ENCODE data around the gene PCDHGA4.
"Not testable (repeated sequence)": the region's sequence is repeated elsewhere in the genome, so short reads cannot be mapped to it uniquely, and the experiment has no call there.

PCDHGA4 gene

DNA sequence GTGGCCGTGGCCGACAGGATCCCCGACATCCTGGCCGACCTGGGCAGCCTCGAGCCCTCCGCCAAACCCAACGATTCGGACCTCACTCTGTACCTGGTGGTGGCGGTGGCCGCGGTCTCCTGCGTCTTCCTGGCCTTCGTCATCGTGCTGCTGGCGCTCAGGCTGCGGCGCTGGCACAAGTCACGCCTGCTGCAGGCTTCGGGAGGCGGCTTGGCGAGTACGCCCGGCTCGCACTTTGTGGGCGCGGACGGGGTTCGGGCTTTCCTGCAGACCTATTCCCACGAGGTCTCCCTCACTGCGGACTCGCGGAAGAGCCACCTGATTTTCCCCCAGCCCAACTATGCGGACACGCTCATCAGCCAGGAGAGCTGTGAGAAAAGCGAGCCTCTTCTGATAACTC is 8.8 kb upstream of the PCDHGA4 start:
- DNase-seq (ENCODE audit: low read depth in 2 of 2, low spot score in 1 of 2) = not testable (repeated sequence)

DNA sequence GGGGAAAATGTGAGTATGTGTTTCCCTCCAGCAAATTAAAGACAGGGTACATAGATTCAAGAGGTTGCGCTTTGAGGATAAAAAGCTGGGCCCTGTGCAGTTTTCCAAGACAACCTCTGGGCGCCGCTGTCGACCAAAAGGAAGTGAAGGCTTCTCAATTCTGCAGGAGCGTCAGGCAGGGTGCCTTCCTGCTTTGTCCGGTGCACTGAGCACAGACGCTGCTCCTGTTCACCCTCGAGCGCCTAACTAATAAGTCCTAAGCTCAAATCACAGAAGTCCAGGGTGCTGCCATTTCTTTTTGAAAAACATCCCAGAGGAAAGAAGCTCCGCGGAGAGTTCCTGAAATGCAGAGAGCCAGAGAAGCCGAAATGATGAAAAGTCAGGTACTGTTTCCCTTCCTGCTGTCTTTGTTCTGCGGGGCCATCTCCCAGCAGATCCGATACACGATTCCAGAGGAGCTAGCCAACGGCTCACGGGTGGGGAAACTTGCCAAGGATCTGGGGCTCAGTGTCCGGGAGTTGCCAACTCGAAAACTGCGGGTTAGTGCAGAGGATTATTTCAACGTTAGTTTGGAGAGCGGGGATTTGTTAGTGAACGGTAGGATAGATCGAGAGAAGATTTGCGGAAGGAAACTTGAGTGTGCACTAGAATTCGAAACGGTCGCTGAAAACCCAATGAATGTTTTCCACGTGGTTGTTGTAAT is 4.8 kb upstream of the PCDHGA4 start, which contains the start of gene PCDHGB1:
PCDHGB1 (plus strand) TSS at position 183 of the 703 bp plus-strand sequence; CDS start at position 345, 162 bp downstream.
- no peak for DNase-seq (ENCODE audit: low read depth in 2 of 2, low spot score in 1 of 2)

DNA sequence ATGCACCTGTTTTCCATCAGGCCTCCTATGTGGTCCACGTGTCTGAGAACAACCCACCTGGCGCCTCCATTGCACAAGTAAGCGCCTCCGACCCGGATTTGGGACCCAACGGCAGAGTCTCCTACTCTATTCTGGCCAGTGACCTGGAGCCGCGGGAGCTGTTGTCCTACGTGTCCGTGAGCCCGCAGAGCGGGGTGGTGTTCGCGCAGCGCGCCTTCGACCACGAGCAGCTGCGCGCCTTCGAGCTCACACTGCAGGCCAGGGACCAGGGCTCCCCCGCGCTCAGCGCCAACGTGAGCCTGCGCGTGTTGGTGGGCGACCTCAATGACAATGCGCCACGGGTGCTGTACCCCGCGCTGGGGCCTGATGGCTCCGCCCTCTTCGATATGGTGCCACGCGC is 3.2 kb upstream of the PCDHGA4 start:
- no peak for DNase-seq (ENCODE audit: low read depth in 2 of 2, low spot score in 1 of 2)

DNA sequence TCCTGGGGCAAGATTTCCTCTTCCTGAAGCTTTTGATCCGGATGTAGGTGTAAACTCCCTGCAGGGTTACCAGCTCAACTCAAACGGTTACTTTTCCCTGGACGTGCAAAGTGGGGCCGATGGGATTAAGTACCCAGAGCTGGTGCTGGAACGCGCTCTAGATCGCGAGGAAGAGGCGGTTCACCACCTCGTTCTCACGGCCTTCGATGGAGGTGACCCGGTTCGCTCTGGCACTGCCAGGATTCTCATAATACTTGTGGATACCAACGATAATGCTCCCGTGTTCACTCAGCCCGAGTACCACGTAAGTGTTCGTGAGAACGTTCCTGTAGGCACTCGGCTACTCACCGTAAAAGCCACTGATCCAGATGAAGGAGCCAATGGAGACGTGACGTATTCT is 820 bp downstream of the PCDHGA4 start:
- DNase-seq (ENCODE audit: low read depth in 2 of 2, low spot score in 1 of 2) = no peak

DNA sequence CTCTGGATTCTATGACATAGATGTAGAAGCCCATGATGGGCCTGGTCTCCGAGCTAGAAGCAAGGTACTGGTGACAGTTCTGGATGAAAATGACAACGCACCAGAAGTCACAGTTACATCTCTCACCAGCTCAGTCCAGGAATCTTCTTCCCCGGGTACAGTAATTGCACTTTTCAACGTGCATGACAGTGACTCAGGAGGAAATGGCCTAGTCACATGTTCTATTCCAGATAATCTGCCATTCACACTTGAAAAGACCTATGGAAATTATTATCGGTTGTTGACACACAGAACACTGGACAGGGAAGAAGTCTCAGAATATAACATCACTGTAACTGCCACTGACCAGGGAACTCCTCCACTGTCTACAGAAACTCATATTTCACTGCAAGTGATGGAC is 1.3 kb downstream of the PCDHGA4 start:
- no peak for DNase-seq (ENCODE audit: low read depth in 2 of 2, low spot score in 1 of 2)

DNA sequence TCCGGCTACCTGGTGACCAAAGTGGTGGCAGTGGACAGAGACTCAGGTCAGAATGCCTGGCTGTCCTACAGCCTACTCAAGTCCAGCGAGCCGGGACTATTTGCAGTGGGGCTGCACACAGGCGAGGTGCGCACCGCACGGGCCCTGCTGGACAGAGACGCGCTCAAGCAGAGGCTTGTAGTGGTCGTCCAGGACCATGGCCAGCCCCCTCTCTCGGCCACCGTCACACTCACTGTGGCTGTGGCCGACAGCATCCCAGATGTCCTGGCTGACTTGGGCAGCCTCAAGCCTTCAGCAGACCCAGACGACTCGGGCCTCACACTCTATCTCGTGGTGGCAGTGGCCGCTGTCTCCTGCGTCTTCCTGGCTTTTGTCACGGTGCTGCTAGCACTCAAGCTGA is 2.1 kb downstream of the PCDHGA4 start:
- DNase-seq (ENCODE audit: low read depth in 2 of 2, low spot score in 1 of 2) = no peak

DNA sequence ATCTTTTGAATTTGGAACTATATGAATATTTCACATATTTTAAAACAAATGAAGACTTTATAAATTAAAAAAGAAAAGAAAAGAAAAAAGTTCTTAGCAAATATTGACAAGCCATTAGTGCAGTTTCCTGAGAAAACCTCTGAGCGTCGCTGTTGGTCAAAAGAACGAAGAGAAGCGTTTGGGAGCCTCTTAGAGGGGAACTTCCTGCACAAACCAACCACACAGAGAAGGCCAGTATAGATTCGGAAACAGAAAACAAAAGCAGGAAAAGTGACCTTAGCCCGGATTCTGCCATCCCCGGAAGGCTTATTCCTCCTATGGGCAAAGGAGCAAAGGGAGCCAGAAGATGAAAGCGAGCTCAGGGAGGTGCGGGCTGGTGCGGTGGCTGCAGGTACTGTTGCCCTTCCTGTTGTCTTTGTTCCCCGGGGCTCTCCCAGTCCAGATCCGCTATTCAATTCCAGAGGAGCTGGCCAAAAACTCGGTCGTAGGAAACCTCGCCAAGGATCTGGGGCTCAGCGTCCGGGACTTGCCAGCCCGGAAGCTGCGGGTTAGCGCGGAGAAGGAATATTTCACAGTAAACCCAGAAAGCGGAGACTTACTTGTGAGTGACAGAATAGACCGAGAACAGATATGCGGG is 5.1 kb downstream of the PCDHGA4 start, which contains the start of gene PCDHGB2:
PCDHGB2 (plus strand) TSS at position 205 of the 637 bp plus-strand sequence; CDS start at position 347, 142 bp downstream.
- no peak for DNase-seq (ENCODE audit: low read depth in 2 of 2, low spot score in 1 of 2)

DNA sequence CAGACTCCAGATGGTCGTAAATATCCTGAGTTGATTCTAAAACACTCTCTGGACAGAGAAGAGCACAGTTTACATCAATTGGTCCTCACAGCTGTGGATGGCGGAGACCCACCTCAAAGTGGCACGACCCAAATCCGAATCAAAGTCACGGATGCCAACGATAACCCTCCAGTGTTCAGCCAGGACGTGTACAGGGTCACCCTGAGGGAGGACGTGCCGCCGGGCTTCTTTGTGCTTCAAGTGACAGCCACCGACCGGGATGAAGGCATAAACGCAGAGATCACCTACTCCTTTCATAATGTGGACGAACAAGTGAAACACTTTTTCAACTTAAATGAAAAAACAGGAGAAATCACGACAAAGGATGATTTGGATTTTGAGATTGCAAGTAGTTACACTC is 5.9 kb downstream of the PCDHGA4 start:
- DNase-seq (ENCODE audit: low read depth in 2 of 2, low spot score in 1 of 2) = no peak

DNA sequence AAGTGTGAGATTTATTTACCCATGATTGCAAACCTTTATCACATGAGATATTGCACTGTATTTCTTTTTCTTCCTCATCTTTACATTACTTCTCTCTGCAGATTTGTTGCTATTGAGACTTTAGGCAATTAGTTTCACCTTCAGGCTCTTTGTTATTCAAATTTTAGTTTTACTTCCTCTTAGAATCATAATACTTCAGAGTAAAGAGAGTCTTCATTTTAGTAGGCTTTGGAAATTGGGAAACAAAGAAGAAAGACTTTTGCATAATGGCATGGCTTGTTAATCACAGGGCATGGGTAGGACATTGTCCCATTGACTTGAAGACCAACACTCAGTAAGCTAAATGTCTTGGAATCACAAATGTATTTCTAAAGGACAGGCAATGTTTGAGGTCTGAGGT is 7.9 kb downstream of the PCDHGA4 start:
- no peak for DNase-seq (ENCODE audit: low read depth in 2 of 2, low spot score in 1 of 2)

DNA sequence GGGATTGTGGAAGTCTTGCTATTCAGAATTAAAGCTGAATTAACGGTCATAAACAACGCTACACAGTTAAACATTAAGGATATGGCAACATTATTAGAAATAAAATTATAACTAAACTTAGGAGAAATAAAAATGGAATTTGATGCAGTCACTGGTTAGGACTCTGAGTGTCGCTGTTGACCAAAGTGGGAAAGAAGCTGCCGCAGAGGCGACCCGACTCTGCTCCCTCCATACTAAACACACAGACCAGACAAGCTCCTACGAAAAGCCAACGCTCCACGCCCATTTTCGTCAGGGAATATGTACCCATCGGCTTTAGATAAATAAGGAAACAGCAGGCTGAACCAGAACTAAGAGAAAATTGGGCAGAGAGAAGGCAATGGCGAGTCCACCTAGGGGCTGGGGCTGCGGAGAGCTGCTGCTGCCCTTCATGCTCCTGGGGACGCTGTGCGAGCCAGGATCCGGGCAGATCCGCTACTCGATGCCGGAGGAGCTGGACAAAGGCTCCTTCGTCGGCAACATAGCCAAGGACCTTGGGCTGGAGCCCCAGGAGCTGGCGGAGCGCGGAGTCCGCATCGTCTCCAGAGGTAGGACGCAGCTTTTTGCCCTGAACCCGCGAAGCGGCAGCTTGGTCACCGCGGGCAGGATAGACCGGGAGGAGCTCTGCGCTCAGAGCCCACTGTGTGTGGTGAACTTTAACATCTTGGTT is 9.3 kb downstream of the PCDHGA4 start, which contains the start of gene PCDHGA5:
PCDHGA5 (plus strand) TSS at position 211 of the 709 bp plus-strand sequence; CDS start at position 380, 169 bp downstream.
- no peak for DNase-seq (ENCODE audit: low read depth in 2 of 2, low spot score in 1 of 2)

DNA sequence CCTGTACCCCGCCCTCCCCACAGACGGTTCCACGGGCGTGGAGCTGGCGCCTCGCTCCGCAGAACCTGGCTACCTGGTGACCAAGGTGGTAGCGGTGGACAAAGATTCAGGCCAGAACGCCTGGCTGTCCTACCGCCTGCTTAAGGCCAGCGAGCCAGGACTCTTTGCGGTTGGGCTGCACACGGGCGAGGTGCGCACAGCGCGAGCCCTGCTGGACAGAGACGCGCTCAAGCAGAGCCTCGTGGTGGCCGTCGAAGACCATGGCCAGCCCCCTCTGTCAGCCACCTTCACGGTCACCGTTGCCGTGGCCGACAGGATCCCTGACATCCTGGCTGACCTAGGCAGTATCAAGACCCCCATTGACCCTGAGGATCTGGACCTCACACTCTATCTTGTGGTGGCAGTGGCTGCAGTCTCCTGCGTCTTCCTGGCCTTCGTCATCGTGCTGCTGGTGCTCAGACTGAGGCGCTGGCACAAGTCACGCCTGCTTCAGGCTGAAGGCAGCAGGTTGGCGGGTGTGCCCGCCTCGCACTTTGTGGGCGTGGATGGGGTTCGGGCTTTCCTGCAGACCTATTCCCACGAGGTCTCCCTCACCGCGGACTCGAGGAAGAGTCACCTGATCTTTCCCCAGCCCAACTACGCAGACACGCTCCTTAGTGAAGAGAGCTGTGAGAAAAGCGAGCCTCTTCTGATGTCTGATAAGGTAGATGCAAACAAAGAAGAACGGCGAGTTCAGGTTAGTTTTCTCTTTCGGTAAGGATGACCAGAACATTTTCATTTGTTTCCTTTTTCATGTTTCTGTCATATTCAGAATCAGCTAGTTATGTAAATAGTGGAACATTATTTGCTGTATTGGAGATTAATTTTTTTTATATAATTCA is 11.4 kb downstream of the PCDHGA4 start:
- no peak for DNase-seq (ENCODE audit: low read depth in 2 of 2, low spot score in 1 of 2)

DNA sequence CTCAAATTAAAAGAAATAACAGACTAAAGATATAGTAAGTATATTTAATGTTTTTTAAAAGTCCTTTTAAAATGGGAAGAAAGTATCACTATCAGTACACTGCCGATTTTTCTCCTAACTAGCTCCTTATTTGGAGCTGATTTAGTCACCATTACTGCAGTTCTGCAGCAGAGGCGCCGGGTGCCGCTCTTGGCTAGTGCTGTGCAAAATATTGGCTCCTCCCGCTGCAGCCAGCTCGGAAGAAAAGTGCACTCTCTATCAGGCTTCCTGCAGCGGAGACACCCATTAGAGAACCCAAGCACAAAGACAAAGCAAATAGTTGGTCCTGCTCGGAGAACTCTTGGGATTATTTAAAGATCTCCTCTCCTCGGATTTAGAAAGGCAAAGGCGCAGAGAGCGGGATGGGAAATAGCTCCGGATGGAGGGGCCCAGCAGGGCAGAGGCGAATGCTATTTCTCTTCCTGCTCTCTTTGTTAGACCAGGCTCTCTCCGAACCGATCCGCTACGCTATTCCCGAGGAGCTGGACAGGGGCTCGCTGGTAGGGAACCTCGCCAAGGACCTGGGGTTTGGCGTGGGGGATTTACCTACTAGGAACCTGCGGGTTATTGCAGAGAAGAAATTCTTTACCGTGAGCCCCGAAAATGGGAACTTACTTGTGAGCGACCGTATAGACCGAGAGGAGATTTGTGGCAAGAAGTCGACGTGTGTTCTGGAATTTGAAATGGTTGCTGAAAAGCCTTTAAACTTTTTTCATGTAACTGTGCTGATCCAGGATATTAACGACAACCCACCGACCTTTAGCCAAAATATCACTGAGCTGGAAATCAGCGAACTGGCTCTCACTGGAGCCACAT is 15.4 kb downstream of the PCDHGA4 start, which contains the start of gene PCDHGB3:
PCDHGB3 (plus strand) TSS at position 249 of the 855 bp plus-strand sequence; CDS start at position 402, 153 bp downstream.
- no peak for DNase-seq (ENCODE audit: low read depth in 2 of 2, low spot score in 1 of 2)

DNA sequence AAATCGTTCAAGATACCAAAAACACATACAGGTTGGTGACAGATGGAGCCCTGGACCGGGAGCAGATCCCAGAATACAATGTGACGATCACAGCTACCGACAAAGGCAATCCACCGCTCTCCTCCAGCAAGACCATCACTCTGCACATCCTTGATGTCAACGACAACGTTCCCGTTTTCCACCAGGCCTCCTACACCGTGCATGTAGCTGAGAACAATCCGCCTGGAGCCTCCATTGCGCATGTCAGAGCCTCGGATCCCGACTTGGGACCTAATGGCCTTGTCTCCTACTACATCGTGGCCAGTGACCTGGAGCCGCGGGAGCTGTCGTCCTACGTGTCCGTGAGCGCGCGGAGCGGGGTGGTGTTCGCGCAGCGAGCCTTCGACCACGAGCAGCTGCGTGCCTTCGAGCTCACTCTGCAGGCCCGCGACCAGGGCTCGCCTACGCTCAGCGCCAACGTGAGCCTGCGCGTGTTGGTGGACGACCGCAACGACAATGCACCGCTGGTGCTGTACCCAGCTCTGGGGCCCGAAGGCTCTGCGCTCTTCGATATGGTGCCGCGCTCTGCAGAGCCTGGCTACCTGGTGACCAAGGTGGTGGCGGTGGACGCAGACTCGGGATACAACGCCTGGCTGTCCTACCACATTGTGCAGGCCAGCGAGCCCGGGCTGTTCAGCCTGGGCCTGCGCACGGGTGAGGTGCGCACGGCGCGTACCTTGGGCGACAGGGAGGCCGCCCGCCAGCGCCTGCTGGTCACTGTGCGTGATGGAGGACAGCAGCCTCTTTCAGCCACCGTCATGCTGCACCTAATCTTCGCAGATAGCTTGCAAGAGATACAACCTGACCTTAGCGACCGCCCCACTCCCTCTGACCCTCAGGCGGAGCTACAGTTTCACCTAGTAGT is 17.0 kb downstream of the PCDHGA4 start:
- DNase-seq (ENCODE audit: low read depth in 2 of 2, low spot score in 1 of 2) = no peak

DNA sequence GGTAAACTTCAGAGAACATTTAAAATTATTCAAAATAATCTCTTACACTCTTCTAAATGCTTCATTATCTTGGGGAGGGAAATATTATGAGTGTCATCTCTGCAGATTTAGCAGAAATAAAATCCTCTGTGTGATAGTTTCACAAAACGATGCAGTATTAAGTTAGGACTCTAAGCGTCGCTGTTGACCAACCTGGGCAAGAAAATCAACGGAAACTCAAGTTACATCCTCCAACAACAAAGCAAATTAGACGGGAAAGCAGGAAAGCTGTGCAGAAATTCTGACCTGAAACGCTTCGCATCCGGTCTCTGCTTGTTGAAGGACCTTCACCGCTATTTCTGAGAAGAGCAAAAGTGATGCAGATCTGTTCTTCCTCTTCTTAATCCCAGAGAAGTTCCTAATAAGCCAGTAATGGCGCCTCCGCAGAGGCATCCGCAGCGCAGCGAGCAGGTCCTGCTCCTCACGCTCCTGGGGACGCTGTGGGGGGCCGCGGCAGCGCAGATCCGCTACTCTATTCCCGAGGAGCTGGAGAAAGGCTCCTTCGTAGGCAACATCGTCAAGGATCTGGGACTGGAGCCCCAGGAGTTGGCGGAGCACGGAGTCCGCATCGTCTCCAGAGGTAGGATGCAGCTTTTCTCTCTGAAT is 19.0 kb downstream of the PCDHGA4 start, which contains the start of gene PCDHGA6:
PCDHGA6 (plus strand) TSS at position 219 of the 645 bp plus-strand sequence; CDS start at position 412, 193 bp downstream.
- DNase-seq (ENCODE audit: low read depth in 2 of 2, low spot score in 1 of 2) = no peak

DNA sequence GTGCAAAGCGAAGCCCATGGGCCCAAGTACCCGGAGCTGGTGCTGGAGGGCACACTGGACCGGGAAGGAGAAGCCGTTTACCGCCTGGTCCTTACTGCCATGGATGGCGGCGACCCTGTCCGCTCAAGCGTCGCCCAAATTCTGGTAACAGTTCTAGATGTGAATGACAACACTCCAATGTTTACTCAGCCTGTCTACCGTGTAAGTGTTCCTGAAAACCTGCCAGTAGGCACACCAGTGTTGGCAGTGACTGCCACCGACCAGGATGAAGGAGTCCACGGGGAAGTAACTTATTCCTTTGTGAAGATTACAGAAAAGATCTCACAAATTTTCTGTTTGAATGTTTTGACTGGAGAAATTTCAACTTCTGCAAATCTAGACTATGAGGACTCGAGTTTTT is 19.8 kb downstream of the PCDHGA4 start:
- no peak for DNase-seq (ENCODE audit: low read depth in 2 of 2, low spot score in 1 of 2)

DNA sequence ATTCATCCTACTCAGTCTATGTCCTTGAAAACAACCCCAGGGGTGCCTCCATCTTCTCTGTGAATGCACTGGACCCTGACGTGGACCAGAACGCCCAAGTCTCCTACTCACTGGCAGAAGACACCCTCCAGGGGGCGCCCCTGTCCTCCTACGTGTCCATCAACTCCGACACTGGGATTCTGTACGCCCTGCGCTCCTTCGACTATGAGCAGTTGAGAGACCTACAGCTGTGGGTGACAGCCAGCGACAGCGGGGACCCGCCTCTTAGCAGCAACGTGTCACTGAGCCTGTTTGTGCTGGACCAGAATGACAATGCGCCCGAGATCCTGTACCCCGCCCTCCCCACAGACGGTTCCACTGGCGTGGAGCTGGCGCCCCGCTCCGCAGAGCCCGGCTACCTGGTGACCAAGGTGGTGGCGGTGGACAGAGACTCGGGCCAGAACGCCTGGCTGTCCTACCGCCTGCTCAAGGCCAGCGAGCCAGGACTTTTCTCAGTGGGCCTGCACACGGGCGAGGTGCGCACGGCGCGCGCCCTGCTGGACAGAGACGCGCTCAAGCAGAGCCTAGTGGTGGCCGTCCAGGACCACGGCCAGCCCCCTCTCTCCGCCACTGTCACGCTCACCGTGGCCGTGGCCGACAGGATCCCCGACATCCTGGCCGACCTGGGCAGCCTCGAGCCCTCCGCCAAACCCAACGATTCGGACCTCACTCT is 20.8 kb downstream of the PCDHGA4 start:
- DNase-seq (ENCODE audit: low read depth in 2 of 2, low spot score in 1 of 2) = not testable (repeated sequence)

DNA sequence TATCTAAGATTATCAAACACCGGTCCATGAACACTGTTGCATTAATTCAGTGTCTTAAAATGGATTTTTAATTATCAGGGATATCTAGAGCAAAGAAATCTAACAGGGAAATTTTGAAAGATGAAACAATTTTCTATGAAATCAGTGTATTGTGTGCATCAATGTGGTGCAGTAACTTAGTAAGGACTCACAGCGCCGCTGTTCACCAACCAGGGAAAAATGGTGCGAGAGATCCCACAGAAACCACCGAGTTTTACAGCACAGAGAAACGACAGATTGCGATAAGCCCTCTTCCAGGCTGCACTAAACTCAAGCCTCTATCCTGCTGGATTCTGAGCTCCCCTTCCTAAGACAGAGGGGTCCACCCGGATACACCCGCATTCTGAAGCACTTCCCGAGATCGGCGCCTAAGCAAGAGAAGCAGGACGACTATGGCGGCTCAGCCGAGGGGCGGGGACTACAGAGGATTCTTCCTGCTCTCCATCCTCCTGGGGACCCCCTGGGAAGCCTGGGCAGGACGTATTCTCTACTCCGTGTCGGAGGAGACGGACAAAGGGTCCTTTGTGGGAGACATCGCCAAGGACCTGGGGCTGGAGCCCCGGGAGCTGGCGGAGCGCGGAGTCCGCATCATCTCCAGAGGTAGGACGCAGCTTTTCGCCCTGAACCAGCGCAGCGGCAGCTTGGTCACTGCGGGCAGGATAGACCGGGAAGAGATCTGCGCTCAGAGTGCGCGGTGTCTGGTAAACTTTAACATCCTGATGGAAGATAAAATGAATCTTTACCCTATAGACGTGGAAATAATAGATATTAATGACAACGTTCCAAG is 27.9 kb downstream of the PCDHGA4 start, which contains the start of gene PCDHGA7:
PCDHGA7 (plus strand) TSS at position 274 of the 826 bp plus-strand sequence; CDS start at position 432, 158 bp downstream.
- DNase-seq (ENCODE audit: low read depth in 2 of 2, low spot score in 1 of 2) = no peak
